ENCODE measurements around the gene KBTBD7. TPM values are rescaled to one million over a fixed set of nuclear protein-coding genes. Genes with fewer than 3 reads are reported as not detected.

The KBTBD7 gene
- total and polyA plus RNA-seq, 2 donors (not counting 1 experiment from before 2014, with no cell fraction given): 0.73 to 9.2 TPM

DNA sequence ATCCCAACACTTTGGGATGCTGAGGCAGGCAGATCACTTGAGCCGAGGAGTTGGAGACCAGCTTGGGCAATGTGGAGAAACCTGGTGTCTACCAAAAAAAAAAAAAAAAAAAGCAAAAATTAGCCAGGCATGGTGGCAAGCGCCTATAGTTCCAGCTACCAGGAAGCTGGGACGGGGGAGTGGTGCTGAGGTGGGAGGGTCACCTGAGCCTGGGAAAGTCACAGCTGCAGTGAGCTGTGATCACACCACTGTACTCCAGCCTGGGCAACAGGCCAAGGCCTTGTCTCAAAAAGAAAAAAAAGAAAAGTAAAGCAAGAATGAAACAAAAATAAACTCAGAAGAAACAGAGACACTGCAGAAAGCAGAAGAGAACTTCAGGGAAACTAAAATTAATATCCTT lies 37.4 kb upstream of the KBTBD7 start:
- Histone ChIP-seq H3K4me1 (ENCODE audit: control insufficient read depth in 2 of 2, insufficient read depth in 2 of 2, low read length in 2 of 2) (peaks cover 0 to 5% of the 10 kb centered on the region in 2 donors), H3K27ac (ENCODE audit: low read length in 2 of 2) (no peak overlapping the region), H3K4me2 (replicated peaks; ENCODE audit: low read depth, low read length, poor library complexity, severe bottlenecking) (no peak overlapping the region), H3K27me3 (replicated peaks in 1 of 4; ENCODE audit: control extremely low read depth in 1 of 4, control insufficient read depth in 3 of 4, insufficient read depth in 4 of 4, low read length in 3 of 4) (no peaks in the 10 kb centered on the region), H3K4me3 (ENCODE audit: control extremely low read depth in 1 of 5, extremely low read depth in 1 of 5, insufficient read depth in 1 of 5, low read depth in 2 of 5, low read length in 4 of 5) (no peak overlapping the region), H3K36me3 (replicated peaks in 1 of 2; ENCODE audit: control extremely low read depth in 1 of 2, control insufficient read depth in 1 of 2, extremely low read depth in 1 of 2, insufficient read depth in 2 of 2, low read length in 1 of 2) (peaks cover 3 to 14% of the 10 kb centered on the region in 2 experiments), H3K9me3 (ENCODE audit: control extremely low read depth in 1 of 3, control insufficient read depth in 2 of 3, insufficient read depth in 1 of 3, low read length in 2 of 3) (no peaks in the 10 kb centered on the region), H4K20me1 (ENCODE audit: control insufficient read depth, insufficient read depth, low read length, poor library complexity, severe bottlenecking) (no peaks in the 10 kb centered on the region), H2AFZ (ENCODE audit: insufficient read depth, low read depth, low read length, poor library complexity, severe bottlenecking) (no peak overlapping the region), H3K79me2 (ENCODE audit: control insufficient read depth, insufficient read depth, low read length) (no peaks in the 10 kb centered on the region), H3K9ac (ENCODE audit: low read length) (no peak overlapping the region)
- Mint-ChIP-seq H3K27ac (no peak overlapping the region), H3K27me3 (no peaks in the 10 kb centered on the region), H3K9me3 (ENCODE audit: insufficient read depth) (no peaks in the 10 kb centered on the region), H3K4me1 (peaks cover 13% of the 10 kb centered on the region), H3K4me3 (no peak overlapping the region)
- DNase-seq (no peak), ATAC-seq (ENCODE audit: low read depth) (no peak)
- TF ChIP-seq, protein P1, sequence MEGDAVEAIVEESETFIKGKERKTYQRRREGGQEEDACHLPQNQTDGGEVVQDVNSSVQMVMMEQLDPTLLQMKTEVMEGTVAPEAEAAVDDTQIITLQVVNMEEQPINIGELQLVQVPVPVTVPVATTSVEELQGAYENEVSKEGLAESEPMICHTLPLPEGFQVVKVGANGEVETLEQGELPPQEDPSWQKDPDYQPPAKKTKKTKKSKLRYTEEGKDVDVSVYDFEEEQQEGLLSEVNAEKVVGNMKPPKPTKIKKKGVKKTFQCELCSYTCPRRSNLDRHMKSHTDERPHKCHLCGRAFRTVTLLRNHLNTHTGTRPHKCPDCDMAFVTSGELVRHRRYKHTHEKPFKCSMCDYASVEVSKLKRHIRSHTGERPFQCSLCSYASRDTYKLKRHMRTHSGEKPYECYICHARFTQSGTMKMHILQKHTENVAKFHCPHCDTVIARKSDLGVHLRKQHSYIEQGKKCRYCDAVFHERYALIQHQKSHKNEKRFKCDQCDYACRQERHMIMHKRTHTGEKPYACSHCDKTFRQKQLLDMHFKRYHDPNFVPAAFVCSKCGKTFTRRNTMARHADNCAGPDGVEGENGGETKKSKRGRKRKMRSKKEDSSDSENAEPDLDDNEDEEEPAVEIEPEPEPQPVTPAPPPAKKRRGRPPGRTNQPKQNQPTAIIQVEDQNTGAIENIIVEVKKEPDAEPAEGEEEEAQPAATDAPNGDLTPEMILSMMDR (IDR thresholded peaks at IDR 0.05): no peak
- CTCF ChIA-PET: interaction anchor here (0.6 to 2.4 kb wide), 2 partner anchors 9 to 1203 kb away, joined by 3 to 17 read pairs; no protein-coding TSS in a partner anchor
- intact Hi-C loops (cut with micrococcal nuclease): no loop called here
- WGBS (ENCODE audit: insufficient coverage): 100% methylated on average over 2 of the region's 3 CpGs
- POLR2A ChIA-PET: no interaction called here

DNA sequence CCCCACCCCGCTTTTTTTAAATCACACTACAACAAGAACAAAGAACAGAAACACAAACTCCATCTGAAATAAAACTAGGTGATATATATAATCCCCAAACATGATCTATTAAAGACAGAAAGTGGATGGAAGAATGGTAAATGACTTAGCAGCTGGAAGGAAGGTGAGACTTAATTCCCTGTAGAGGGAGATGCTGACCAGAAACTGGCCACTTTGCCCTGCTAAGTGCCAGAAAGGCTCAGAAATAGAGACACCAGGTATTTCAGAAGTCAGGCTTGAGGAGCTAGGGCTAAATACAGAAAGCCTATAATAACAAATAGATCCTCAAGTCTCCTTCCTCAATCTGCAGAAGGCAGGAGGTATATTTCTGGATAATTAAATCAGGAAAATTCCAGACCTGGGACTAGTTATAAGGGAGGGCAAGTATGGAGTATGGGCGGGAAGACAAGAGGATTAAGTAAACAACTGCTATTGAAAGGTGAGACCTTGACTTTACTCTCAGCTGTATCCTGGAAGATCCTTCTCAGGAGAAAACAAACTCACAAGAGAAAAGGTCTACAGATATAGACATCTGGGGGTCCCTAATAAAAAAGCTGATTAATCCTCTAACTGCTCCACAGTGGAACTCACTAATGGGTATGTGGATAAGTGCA lies 36.8 kb upstream of the KBTBD7 start:
- no peak overlapping the region for H3K4me3 Mint-ChIP-seq
- peaks cover 0 to 5% of the 10 kb centered on the region in 2 donors for H3K4me1 ChIP-seq (ENCODE audit: control insufficient read depth in 2 of 2, insufficient read depth in 2 of 2, low read length in 2 of 2)

More for the DNA sequence above, 36.8 kb upstream of the KBTBD7 start:
- no peak for ATAC-seq (ENCODE audit: low read depth)
- DNase-seq: no peak
- Histone ChIP-seq H3K36me3 (replicated peaks in 1 of 2; ENCODE audit: control extremely low read depth in 1 of 2, control insufficient read depth in 1 of 2, extremely low read depth in 1 of 2, insufficient read depth in 2 of 2, low read length in 1 of 2) (peaks cover 3 to 17% of the 10 kb centered on the region in 2 experiments), H4K20me1 (ENCODE audit: control insufficient read depth, insufficient read depth, low read length, poor library complexity, severe bottlenecking) (no peaks in the 10 kb centered on the region), H3K4me2 (replicated peaks; ENCODE audit: low read depth, low read length, poor library complexity, severe bottlenecking) (no peak overlapping the region), H3K4me3 (ENCODE audit: control extremely low read depth in 1 of 5, extremely low read depth in 1 of 5, insufficient read depth in 1 of 5, low read depth in 2 of 5, low read length in 4 of 5) (no peak overlapping the region), H3K9me3 (ENCODE audit: control extremely low read depth in 1 of 3, control insufficient read depth in 2 of 3, insufficient read depth in 1 of 3, low read length in 2 of 3) (no peaks in the 10 kb centered on the region), H3K9ac (ENCODE audit: low read length) (no peak overlapping the region), H3K27ac (ENCODE audit: low read length in 2 of 2) (no peak overlapping the region), H2AFZ (ENCODE audit: insufficient read depth, low read depth, low read length, poor library complexity, severe bottlenecking) (no peak overlapping the region), H3K79me2 (ENCODE audit: control insufficient read depth, insufficient read depth, low read length) (no peaks in the 10 kb centered on the region), H3K27me3 (replicated peaks in 1 of 4; ENCODE audit: control extremely low read depth in 1 of 4, control insufficient read depth in 3 of 4, insufficient read depth in 4 of 4, low read length in 3 of 4) (no peaks in the 10 kb centered on the region)
- H3K9me3 Mint-ChIP-seq (ENCODE audit: insufficient read depth): no peaks in the 10 kb centered on the region
- intact Hi-C loops (cut with micrococcal nuclease): no loop called here
- no peaks in the 10 kb centered on the region for H3K27me3 Mint-ChIP-seq
- CTCF ChIA-PET: interaction anchor here (2.4 kb wide), 1 partner anchor 9 kb away, joined by 17 read pairs; no protein-coding TSS in a partner anchor
- TF ChIP-seq, protein P1 (IDR thresholded peaks at IDR 0.05): no peak
- no peak for TF ChIP-seq EZH2 (IDR thresholded peaks at IDR 0.05; ENCODE audit: borderline replicate concordance, insufficient read depth, low read depth, low read length, poor library complexity, severe bottlenecking)
- H3K4me1 Mint-ChIP-seq: peaks cover 13% of the 10 kb centered on the region
- POLR2A ChIA-PET: no interaction called here
- no CpG with 5 or more reads among the region's 2 CpGs for WGBS (ENCODE audit: insufficient coverage)
- H3K27ac Mint-ChIP-seq: no peak overlapping the region

Measured in B cell (primary cell).